K562 (cell line): ENCODE measurements around the gene MUC5AC. TPM values are rescaled to one million over a fixed set of nuclear protein-coding genes. Genes with fewer than 3 reads are reported as not detected.

Experiments
- ATAC-seq: fragments of 200-7000 bp; cut with Tn5 transposase; 3 replicates; pipeline ENCODE4 v1.9.1; 2020; ENCODE audit warnings: moderate library complexity
- BruUV-seq: library from RNA; stranded (reverse); fragments of 400-500 nt; replicated peaks from 2 replicates; lab custom pipeline; 2021; lab: Mats Ljungman, UMichigan
- CTCF ChIA-PET: fragments of 300-600 bp; formaldehyde crosslinking; extraction: SDS; loops from one replicate; lab custom pipeline; 2021; ENCODE audit warnings: low intra/inter-chr PET ratio; lab: Yijun Ruan, JAX
- POLR2A ChIA-PET: fragments of 300-600, 350-650 bp; sonication (Branson Sonifier 250); formaldehyde crosslinking; extraction: SDS; loops from one replicate; lab custom pipeline; 2021; ENCODE audit warnings: antibody characterized with exemption, inconsistent platforms; lab: Yijun Ruan, JAX
- DNase-seq, 4 experiments: peaks; one replicate each; pipeline versions ENCODE4 v3.0.0 to v3.0.0-alpha.2; 2011 to 2018; ENCODE audit warnings: low spot score in 3 of 4, mixed read lengths in 3 of 4; ENCODE audit errors: extremely low read depth in 1 of 4
- FAIRE-seq: peaks from 2 replicates; lab custom pipeline; 2011; peaks lifted over from hg19 to GRCh38; lab: Jason Lieb, UNC
- H2AFZ ChIP-seq: 2 replicates; pipeline ENCODE4 v1.6.0; 2011; ENCODE audit warnings: low read depth, low read length, control low read depth, inconsistent platforms
- H3K27ac ChIP-seq: fragments of 200-600 bp; 3 replicates; pipeline ENCODE4 v1.8.0; 2011; ENCODE audit warnings: low read depth, mild to moderate bottlenecking, control low read depth, inconsistent platforms, low read length, moderate library complexity, mixed read lengths; ENCODE audit errors: extremely low read depth
- H3K27me3 ChIP-seq, 2 experiments: fragments of 300-600 bp in 1 of 2; 2 replicates in 1 of 2; 3 replicates in 1 of 2; pipeline versions ENCODE4 v1.6.0 to v1.8.0; 2011; ENCODE audit warnings: inconsistent platforms in 2 of 2, low read length in 2 of 2, mild to moderate bottlenecking in 1 of 2, mixed read lengths in 1 of 2, moderate library complexity in 1 of 2; ENCODE audit not compliant: control insufficient read depth in 2 of 2, insufficient read depth in 2 of 2
- H3K36me3 ChIP-seq: fragments of 300-600 bp; 3 replicates; pipeline ENCODE4 v1.8.0; 2011; ENCODE audit warnings: mild to moderate bottlenecking, low read length, inconsistent platforms; ENCODE audit not compliant: control insufficient read depth, insufficient read depth
- H3K4me1 ChIP-seq, 2 experiments: fragments of 200-600 bp in 1 of 2; replicated peaks in 1 of 2; 2 replicates in 1 of 2; 3 replicates in 1 of 2; pipeline versions ENCODE4 v1.5.1 to v1.8.0; 2011; ENCODE audit warnings: inconsistent platforms in 2 of 2, low read length in 2 of 2, mild to moderate bottlenecking in 1 of 2, mixed read lengths in 1 of 2, moderate library complexity in 1 of 2; ENCODE audit not compliant: control insufficient read depth in 2 of 2, insufficient read depth in 2 of 2
- H3K4me2 ChIP-seq: 2 replicates; pipeline ENCODE4 v1.6.1; 2011; ENCODE audit warnings: low read length, control low read depth, inconsistent platforms, mixed read lengths; ENCODE audit not compliant: insufficient read depth
- H3K4me3 ChIP-seq: fragments of 200-600 bp; sonication (generic), shearing (Covaris generic); 2 replicates; pipeline ENCODE4 v1.5.1; 2016; ENCODE audit warnings: control low read depth, inconsistent platforms
- H3K79me2 ChIP-seq: fragments of 200-600 bp; 3 replicates; pipeline ENCODE4 v1.8.0; 2011; ENCODE audit warnings: low read length, inconsistent platforms; ENCODE audit not compliant: control insufficient read depth, insufficient read depth
- H3K9ac ChIP-seq, 2 experiments: 2 replicates each; pipeline versions ENCODE4 v1.6.0 to v1.6.1; 2011; ENCODE audit warnings: low read depth in 2 of 2, low read length in 2 of 2, control low read depth in 1 of 2, inconsistent platforms in 1 of 2, mild to moderate bottlenecking in 1 of 2, mixed read lengths in 1 of 2; ENCODE audit not compliant: insufficient read depth in 1 of 2
- H3K9me1 ChIP-seq: one replicate; pipeline ENCODE4 v1.6.0; 2011; ENCODE audit warnings: inconsistent platforms, mild to moderate bottlenecking, low read length, moderate library complexity; ENCODE audit not compliant: control insufficient read depth, insufficient read depth
- H3K9me3 ChIP-seq: replicated peaks from 2 replicates; pipeline ENCODE4 v1.5.1; 2011; ENCODE audit warnings: low read depth, low read length, inconsistent platforms; ENCODE audit not compliant: control insufficient read depth, insufficient read depth
- H4K20me1 ChIP-seq: replicated peaks from 2 replicates; pipeline ENCODE4 v1.6.1; 2011; ENCODE audit warnings: low read length, inconsistent platforms, mixed read lengths; ENCODE audit not compliant: control insufficient read depth, insufficient read depth
- HINFP ChIP-seq: fragments of 450-650 bp; conservative IDR thresholded peaks from 2 replicates; pipeline ENCODE4 v1.6.1; 2016; ENCODE audit warnings: missing genetic modification characterization, low read depth, mild to moderate bottlenecking, control low read depth, missing compliant biosample characterization
- PHB ChIP-seq: fragments of 250-450 bp; sonication (Bioruptor Pico); IDR thresholded peaks from 2 replicates; pipeline ENCODE4 v1.5.0; 2021
- RUNX1 ChIP-seq: sonication (generic); IDR thresholded peaks from 2 replicates; pipeline ENCODE4 v1.6.1; 2016; ENCODE audit warnings: antibody characterized with exemption, low read depth
- TAL1 ChIP-seq: fragments of 450-650 bp; IDR thresholded peaks from 2 replicates; pipeline ENCODE4 v1.6.1; 2016; ENCODE audit warnings: mild to moderate bottlenecking
- XRCC5 ChIP-seq: fragments of 200-400 bp; formaldehyde crosslinking; IDR thresholded peaks from 2 replicates; pipeline ENCODE4 v1.6.1; 2017; ENCODE audit warnings: low read depth, mild to moderate bottlenecking, low read length
- ZNF639 ChIP-seq, 2 experiments: fragments of 200-800 bp in 1 of 2; sonication (Bioruptor generic) in 1 of 2; sonication (generic) in 1 of 2; formaldehyde crosslinking in 1 of 2; IDR thresholded peaks in 1 of 2; conservative IDR thresholded peaks in 1 of 2; 2 replicates each; pipeline versions ENCODE4 v1.5.0 to v1.6.1; 2016 to 2020; ENCODE audit warnings: missing compliant biosample characterization in 1 of 2, missing genetic modification characterization in 1 of 2, missing genetic modification reagents in 1 of 2
- WGBS: fragments of 100-300 bp; shearing (Covaris generic); methylation state at CpG from one replicate; pipeline ENCODE4 v1.1.6; 2016; ENCODE audit warnings: low coverage, mixed read lengths; ENCODE audit not compliant: insufficient coverage; ENCODE audit errors: missing lambda C conversion rate; 5-methylcytosine and 5-hydroxymethylcytosine counted together
- in situ Hi-C: fragments of 300-500 bp; cut with MboI; formaldehyde crosslinking; loops from 4 replicates; pipeline ENCODE4 v1.15.0; 2018; ENCODE audit warnings: inconsistent platforms, mixed read lengths
- intact Hi-C: fragments of 100-400 bp; cut with micrococcal nuclease; formaldehyde crosslinking; loops from 2 replicates; pipeline ENCODE4 v1.14.2; 2022
- polyA plus RNA-seq, 8 experiments: library from polyadenylated mRNA; depleted of rRNA in 4 of 8; stranded (reverse) in 5 of 8; unstranded in 3 of 8; fragments of >200 nt; fragmentation: Nextera tagmentation in 2 of 8; fragmentation: Illumina TruSeq in 1 of 8; extraction: Ambion mirVana in 2 of 8; extraction: Trizol in 1 of 8; gene quantifications; 2 replicates each; pipeline versions ENCODE4 v1.2.1 to v1.2.3, GENCODE V29; 2011 to 2014; ENCODE audit warnings: inconsistent platforms in 1 of 8, missing spikeins in 1 of 8
- total RNA-seq, 7 experiments: library from RNA; depleted of rRNA in 6 of 7; stranded (reverse); fragments of >200 nt in 6 of 7; fragmentation: Illumina TruSeq in 2 of 7; extraction: Trizol in 2 of 7; gene quantifications; 2 replicates each; pipeline versions ENCODE4 v1.2.1 to v1.2.3, GENCODE V29; 2011 to 2021; ENCODE audit warnings: low replicate concordance in 1 of 7

MUC5AC gene
- total and polyA plus RNA-seq, 9 of the 15 experiments (the other 6 are each of a cell fraction or from before 2014, with no cell fraction given), result not detected

- Histone ChIP-seq H3K9me1 (no peaks in the 10 kb centered on the region), H3K36me3 (no peaks in the 10 kb centered on the region), H3K4me2 (no peak overlapping the region), H3K4me3 (no peak overlapping the region), H2AFZ (no peak overlapping the region), H3K27ac (no peak overlapping the region), H3K4me1 (peaks cover 0 to 68% of the 10 kb centered on the region in 2 experiments; a peak in 2 of 5 replicates), H3K9me3 (no peaks in the 10 kb centered on the region)
- intact Hi-C loops (loop anchor here (5.0 kb wide), 1 partner anchor 368 kb away; the partner anchor contains the start of gene DUSP8), in situ Hi-C loops (no loop called here)
- POLR2A ChIA-PET, result interaction anchor here (0.6 to 1.4 kb wide), 3 partner anchors 9 to 346 kb away, joined by 3 to 4 read pairs (median 3); no protein-coding TSS in a partner anchor
- no TSS peak for BruUV-seq
- ATAC-seq, result no peak
- no peak for FAIRE-seq
- no peak for TF ChIP-seq RUNX1
- no peak for TF ChIP-seq ZNF639 (CRISPR knock-in tag; conservative IDR thresholded peaks at IDR 0.05 in 1 of 2, IDR thresholded peaks at IDR 0.05 in 1 of 2)
- no peak for TF ChIP-seq XRCC5
- no peak for TF ChIP-seq TAL1
- no peak for TF ChIP-seq PHB
- no peak for TF ChIP-seq HINFP (tag)
- TF ChIP-seq, all 486 proteins: peak for 0
- Histone ChIP-seq H3K79me2 (no peaks in the 10 kb centered on the region), H3K9ac (no peak overlapping the region), H4K20me1 (peaks cover 17% of the 10 kb centered on the region; the same call in 1 of the 2 replicates), H3K27me3 (peaks cover 7 to 78% of the 10 kb centered on the region in 2 experiments; a peak in 4 of 5 replicates)
- WGBS, result 2% methylated on average over 22 of the region's 22 CpGs
- peak in 1 of 4 experiments; percentile 2 for DNase-seq
- CTCF ChIA-PET, result no interaction called here
Observed at GRCh38 chr11:1204381-1205101, 46.8 kb downstream of the MUC5AC start.
